Measurements from ENCODE around the gene PDGFC.

The PDGFC gene

GRCh38 chr4:156779042-156779441 lies 192.6 kb downstream of the PDGFC start:
- DNase-seq: peak; percentile 74

GRCh38 chr4:156778606-156779005 lies 193.0 kb downstream of the PDGFC start:
- peak; percentile 69 for DNase-seq

GRCh38 chr4:156778093-156778492 lies 193.5 kb downstream of the PDGFC start:
- DNase-seq: no peak

- DNase-seq: no peak
These were observed 195.8 kb downstream of the PDGFC start for GRCh38 chr4:156775813-156776212.

GRCh38 chr4:156774422-156774821 lies 197.2 kb downstream of the PDGFC start:
- DNase-seq: peak; percentile 89

- peak; percentile 79 for DNase-seq
These were observed 197.8 kb downstream of the PDGFC start for GRCh38 chr4:156773648-156774357.

- DNase-seq: peak; percentile 82
These were observed 200.3 kb downstream of the PDGFC start for GRCh38 chr4:156771171-156771837.

- no peak for DNase-seq
These were observed 201.5 kb downstream of the PDGFC start for GRCh38 chr4:156770140-156770539.

- no peak for DNase-seq
These were observed 203.6 kb downstream of the PDGFC start for GRCh38 chr4:156767911-156768415.

GRCh38 chr4:156766846-156767245 lies 204.8 kb downstream of the PDGFC start:
- DNase-seq: peak; percentile 44

GRCh38 chr4:156765277-156765676 lies 206.3 kb downstream of the PDGFC start:
- DNase-seq: no peak

- DNase-seq: no peak
These were observed 206.8 kb downstream of the PDGFC start for GRCh38 chr4:156764846-156765245.

- DNase-seq: peak; percentile 79
These were observed 207.5 kb downstream of the PDGFC start for GRCh38 chr4:156764145-156764544.

GRCh38 chr4:156763511-156763910 lies 208.1 kb downstream of the PDGFC start:
- DNase-seq: peak; percentile 49

GRCh38 chr4:156762851-156763250 lies 208.7 kb downstream of the PDGFC start:
- DNase-seq: no peak

GRCh38 chr4:156756118-156756517 lies 215.5 kb downstream of the PDGFC start:
- no peak for DNase-seq

GRCh38 chr4:156754832-156755570 lies 216.6 kb downstream of the PDGFC start:
- peak; percentile 64 for DNase-seq

- peak; percentile 86 for DNase-seq
These were observed 220.1 kb downstream of the PDGFC start for GRCh38 chr4:156751486-156751885.

GRCh38 chr4:156749426-156750403 lies 221.9 kb downstream of the PDGFC start:
- no peak for DNase-seq

- DNase-seq: no peak
These were observed 225.5 kb downstream of the PDGFC start for GRCh38 chr4:156746111-156746510.

GRCh38 chr4:156738766-156739165 lies 232.8 kb downstream of the PDGFC start:
- no peak for DNase-seq
